Sigmoid colon (tissue), 4 donors: ENCODE data around the gene PCID2.

Experiments
- EP300 ChIP-seq, 4 donors: sonication (generic); formaldehyde crosslinking; IDR thresholded peaks; one replicate each; pipeline ENCODE4 v1.6.1; 2017; ENCODE audit warnings: antibody characterized with exemption in 4 of 4
- POLR2A ChIP-seq, 2 donors: fragments of 450-650 bp; IDR thresholded peaks; one replicate each; pipeline ENCODE4 v1.6.1; 2016; ENCODE audit warnings: antibody characterized with exemption in 2 of 2, mild to moderate bottlenecking in 2 of 2, moderate library complexity in 2 of 2
- POLR2AphosphoS5 ChIP-seq, 4 donors: sonication (generic); formaldehyde crosslinking; IDR thresholded peaks; one replicate each; pipeline ENCODE4 v1.6.1; 2017; ENCODE audit warnings: antibody characterized with exemption in 4 of 4
- TF ChIP-seq, protein P1 (sequence below), 4 experiments: fragments of 450-650 bp in 3 of 4; fragments of 200-600 bp in 1 of 4; IDR thresholded peaks; one replicate each; pipeline ENCODE4 v1.5.1; 2016 to 2019; ENCODE audit warnings: antibody characterized with exemption in 4 of 4, mild to moderate bottlenecking in 3 of 4, moderate library complexity in 2 of 4

DNA sequence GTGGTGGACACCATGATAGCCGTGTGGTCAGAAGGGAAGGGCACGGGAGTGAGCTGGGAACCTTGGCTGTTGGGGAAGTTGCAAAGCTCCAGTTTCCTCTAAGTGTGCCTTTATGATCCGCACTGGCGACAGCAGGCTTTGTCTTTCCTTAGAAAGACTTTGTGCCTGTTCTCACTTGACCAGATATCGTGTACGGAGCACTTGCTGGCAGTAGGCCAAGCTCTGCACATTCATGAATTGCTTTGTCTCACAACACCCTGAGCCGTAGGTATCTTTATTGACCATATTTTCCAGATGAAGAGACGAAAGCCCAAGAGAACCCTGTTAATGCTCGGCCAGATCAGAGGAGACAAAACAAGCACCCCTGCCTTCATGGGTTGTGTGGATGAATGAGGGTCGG, 16.0 kb upstream of the PCID2 start:
- TF ChIP-seq POLR2A (IDR thresholded peaks at IDR 0.05): no peak
- TF ChIP-seq, protein P1, sequence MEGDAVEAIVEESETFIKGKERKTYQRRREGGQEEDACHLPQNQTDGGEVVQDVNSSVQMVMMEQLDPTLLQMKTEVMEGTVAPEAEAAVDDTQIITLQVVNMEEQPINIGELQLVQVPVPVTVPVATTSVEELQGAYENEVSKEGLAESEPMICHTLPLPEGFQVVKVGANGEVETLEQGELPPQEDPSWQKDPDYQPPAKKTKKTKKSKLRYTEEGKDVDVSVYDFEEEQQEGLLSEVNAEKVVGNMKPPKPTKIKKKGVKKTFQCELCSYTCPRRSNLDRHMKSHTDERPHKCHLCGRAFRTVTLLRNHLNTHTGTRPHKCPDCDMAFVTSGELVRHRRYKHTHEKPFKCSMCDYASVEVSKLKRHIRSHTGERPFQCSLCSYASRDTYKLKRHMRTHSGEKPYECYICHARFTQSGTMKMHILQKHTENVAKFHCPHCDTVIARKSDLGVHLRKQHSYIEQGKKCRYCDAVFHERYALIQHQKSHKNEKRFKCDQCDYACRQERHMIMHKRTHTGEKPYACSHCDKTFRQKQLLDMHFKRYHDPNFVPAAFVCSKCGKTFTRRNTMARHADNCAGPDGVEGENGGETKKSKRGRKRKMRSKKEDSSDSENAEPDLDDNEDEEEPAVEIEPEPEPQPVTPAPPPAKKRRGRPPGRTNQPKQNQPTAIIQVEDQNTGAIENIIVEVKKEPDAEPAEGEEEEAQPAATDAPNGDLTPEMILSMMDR (IDR thresholded peaks at IDR 0.05): no peak
- no peak for TF ChIP-seq POLR2AphosphoS5 (IDR thresholded peaks at IDR 0.05)
- TF ChIP-seq EP300 (IDR thresholded peaks at IDR 0.05): no peak
